AG09309 (cell line): ENCODE results near the gene RALGPS1.
A peak's percentile ranks its signal among the peaks of the same experiment; 100 is the strongest.

ENCODE experiments used
- DNase-seq: peaks from one replicate; pipeline ENCODE4 v3.0.0-alpha.2; 2010; ENCODE audit warnings: low read depth
- H3K4me3 ChIP-seq: 2 replicates; pipeline ENCODE4 v1.5.1; 2011; ENCODE audit warnings: mild to moderate bottlenecking, low read depth, low read length, moderate library complexity; ENCODE audit not compliant: control insufficient read depth
- TF ChIP-seq, protein P1 (sequence below): IDR thresholded peaks from 2 replicates; pipeline ENCODE4 v1.5.1; 2011; ENCODE audit warnings: mild to moderate bottlenecking, low read depth, low read length, inconsistent platforms; ENCODE audit not compliant: insufficient read depth, control insufficient read depth; ENCODE audit errors: missing control alignments

The RALGPS1 gene

DNA sequence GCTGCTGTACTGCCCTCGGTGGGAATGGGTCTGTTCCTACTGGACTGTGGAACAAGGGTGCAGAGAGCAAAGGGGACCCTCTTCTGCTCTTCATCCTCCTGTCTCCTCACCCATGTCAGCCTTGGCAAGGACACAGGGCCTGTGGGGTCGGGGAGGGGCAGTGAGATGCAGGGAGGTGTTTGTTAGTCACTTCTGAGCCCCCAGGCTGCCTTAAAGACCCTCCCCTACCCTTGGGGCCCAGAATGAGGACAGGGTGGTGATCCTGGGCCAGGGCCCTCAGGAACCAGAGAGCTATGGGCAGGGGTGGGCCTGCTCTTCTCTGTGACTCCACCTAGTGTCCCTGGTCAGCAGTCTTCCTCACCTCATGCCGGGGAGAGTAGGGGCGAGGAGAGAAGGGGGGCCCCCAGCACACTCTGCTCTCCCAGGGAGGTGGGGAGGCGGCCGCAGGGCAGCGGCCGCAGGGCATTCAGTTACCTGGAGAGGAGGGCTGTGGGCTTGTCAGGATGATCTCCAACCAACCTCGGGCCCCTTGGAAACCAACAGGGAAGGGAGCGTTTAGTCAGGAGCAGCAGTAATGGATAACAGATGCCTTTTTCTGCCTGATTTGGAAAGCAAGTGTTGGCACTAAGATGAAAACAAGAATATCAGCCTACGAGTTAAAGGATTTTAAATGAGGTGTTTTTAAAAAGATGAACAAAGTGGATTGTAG lies 288.0 kb downstream of the RALGPS1 start:
- no peak for DNase-seq
- TF ChIP-seq, protein P1, sequence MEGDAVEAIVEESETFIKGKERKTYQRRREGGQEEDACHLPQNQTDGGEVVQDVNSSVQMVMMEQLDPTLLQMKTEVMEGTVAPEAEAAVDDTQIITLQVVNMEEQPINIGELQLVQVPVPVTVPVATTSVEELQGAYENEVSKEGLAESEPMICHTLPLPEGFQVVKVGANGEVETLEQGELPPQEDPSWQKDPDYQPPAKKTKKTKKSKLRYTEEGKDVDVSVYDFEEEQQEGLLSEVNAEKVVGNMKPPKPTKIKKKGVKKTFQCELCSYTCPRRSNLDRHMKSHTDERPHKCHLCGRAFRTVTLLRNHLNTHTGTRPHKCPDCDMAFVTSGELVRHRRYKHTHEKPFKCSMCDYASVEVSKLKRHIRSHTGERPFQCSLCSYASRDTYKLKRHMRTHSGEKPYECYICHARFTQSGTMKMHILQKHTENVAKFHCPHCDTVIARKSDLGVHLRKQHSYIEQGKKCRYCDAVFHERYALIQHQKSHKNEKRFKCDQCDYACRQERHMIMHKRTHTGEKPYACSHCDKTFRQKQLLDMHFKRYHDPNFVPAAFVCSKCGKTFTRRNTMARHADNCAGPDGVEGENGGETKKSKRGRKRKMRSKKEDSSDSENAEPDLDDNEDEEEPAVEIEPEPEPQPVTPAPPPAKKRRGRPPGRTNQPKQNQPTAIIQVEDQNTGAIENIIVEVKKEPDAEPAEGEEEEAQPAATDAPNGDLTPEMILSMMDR, result no peak
- H3K4me3 ChIP-seq, result no peak overlapping the region

DNA sequence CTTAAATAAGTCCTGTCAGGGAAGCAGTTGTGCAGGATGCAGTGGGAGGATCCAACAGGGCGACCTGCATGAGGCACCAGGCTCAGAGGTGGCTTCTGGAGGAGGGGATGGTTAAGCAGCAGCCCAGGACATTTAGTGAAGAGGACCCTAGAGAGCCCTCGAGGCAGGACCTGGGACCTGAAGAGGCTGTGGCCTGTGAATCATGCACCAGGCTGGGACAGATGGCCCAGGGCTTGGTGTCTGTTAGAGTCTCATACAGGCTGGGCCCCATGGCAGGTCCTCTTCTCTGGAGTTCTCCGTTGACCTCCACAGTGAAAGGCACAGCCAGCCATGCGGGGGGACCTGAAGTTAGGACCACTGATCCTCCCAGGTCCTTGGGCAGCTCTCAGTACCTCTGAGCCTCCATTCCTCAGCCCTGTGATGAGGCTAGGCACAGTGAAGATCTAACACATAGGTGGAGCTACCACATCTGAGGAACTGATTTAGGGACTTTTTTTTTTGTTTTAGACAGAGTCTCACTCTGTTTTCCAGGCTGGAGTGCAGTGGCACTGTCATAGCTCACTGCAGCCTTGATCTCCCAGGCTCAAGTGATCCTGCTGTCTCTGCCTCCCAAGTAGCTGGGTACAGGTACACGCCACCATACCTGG lies 289.2 kb downstream of the RALGPS1 start:
- TF ChIP-seq, protein P1, result no peak
- H3K4me3 ChIP-seq, result no peak overlapping the region
- DNase-seq, result no peak

DNA sequence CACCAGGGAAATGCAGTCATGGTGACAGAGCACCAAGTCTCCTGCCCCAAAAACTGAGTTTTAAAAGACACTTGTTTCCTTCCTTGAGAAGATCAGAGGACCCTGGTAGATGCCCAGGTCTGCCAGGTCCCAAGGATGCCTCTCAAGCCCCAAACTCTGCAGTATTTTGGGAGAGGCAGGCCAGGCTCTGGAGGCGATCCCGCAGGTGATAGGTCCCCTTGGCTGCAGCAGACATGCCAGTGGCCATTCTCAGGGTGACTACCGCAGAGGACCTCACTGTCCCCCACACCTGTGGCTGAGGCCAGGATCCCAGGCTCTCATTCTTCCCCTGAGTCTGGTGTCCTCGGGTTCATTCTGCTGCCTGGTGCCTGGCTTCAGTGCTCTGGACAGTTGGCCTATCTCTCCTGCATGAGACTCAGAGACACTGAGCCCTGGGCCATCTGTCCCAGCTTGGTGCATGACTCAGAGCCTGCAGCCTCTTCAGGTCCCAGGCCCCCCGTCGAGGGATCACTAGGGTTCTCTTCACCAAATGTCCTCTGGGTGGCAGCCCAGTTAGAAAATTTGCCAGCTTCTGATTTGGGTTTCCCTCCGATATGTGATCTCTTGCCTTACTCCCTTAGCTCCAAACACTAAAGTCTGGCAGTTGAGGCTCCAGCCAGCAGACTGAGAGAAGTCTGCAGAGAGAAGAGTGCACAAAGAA lies 290.3 kb downstream of the RALGPS1 start:
- DNase-seq, result no peak
- TF ChIP-seq, protein P1, result peak; percentile 24

DNA sequence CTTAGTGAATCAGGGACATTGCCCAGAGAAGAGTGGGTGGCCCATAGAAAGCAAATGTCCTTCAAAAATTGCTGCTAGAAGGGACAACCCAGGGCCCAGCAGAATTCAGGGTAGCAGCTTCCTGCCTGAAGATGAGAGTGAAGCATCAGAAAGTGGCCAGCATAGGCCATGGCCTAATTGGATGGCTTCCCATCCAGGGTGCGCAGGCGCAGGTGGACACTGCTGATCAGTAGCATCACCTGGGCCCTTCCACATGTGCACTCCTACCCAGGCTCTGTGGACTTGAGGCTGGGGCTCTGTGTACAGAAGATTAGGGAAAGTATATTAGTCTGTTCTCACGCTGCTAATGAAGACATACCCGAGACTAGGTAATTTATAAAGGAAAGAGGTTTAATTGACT lies 291.4 kb downstream of the RALGPS1 start:
- TF ChIP-seq, protein P1, result no peak
- no peak for DNase-seq
- H3K4me3 ChIP-seq, result no peak overlapping the region

More for the DNA sequence above, 290.3 kb downstream of the RALGPS1 start:
- no peak overlapping the region for H3K4me3 ChIP-seq

DNA sequence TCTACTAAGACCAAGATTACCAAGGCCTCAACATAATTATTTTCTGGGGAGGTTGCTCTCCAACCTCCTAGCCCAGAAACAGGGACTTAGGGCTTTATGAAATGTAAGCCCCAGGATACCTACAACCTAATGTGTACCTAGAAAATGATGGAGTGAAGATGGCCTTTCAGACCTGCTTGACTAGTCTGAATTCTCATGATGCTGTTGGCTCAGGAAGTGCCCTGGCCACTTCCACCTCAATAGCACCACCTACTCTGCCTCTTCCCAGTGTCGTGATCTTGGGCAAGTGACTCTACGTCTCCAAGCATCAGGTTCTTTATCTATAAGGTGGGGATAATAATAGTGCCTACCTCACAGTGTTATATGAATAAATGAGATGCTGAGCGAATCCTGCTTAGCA lies 292.1 kb downstream of the RALGPS1 start:
- DNase-seq, result no peak
- TF ChIP-seq, protein P1, result no peak
- H3K4me3 ChIP-seq, result no peak overlapping the region

DNA sequence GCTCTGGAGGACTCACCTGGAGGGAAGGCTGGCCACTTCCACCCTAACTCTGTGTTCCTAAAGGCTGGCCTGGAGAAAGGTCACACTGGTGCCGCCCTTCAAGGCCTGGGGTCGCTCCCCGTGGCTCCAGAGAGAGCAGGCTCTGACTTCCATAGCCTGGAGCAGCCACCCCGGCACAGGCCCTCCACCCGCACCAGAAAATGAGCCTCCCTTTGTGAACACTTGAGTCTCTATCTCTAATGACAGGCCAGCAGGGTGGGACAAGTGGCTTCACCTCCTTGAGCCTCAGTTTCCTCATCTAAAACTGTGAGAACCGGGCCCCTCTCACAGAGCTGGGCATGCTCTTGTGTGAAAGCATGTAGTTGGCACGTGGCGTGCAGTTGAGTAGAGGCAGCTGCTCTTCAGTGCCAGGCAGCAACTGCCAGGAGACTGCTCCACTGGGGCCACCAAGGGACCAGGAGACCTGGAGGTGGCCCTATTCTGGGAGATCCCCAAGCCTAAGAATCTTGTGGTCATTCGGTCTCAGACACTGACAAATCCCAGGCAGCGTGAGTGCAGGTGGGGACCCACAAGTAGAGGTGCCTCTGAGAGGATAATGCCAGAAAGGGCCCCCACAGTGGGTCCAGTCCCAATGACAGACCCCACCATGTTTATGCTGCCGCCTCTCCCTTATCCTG lies 293.3 kb downstream of the RALGPS1 start:
- no peak overlapping the region for H3K4me3 ChIP-seq
- TF ChIP-seq, protein P1, result no peak
- no peak for DNase-seq
